ENCODE results near the gene FOXO1.

DNA sequence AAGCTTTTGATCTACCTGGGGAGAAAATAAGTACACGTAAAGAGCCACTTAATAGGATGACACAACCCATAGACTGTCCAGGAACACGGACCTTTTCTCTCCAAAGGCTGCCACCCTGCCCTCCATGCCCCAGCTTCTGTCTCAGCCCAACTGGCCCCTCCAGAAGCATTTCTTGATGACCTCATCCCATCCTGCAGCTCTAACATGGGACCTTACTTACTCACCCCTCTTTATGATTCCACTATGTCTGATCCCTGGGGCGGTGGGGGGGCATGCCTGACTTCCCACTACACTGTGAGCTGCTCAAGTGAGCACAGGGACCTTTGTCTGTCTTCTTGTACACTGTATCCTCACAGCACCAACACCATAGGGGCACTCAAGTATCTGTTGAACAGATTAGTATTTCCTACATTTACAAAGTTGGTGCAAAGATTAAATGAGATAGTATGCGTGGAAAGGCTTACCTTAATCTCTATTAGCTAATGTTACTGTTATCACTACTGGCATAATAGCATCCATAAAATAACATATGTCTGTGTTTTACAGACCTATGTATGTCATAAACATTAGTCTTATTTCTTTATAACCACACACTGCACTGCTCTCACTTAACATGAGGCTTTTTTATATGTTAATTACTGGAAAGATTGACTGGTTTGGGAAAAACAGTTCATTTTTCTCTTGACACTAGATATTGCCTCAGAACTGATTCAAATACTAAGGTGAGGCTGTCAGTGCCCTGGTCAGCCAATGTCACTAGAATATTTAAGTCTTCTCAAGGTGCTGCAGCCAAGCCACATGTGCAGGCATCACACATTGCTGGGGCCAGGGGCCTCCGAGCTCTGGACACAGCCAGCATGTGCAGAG is 100.9 kb downstream of the FOXO1 start:
- TF ChIP-seq, protein P1, sequence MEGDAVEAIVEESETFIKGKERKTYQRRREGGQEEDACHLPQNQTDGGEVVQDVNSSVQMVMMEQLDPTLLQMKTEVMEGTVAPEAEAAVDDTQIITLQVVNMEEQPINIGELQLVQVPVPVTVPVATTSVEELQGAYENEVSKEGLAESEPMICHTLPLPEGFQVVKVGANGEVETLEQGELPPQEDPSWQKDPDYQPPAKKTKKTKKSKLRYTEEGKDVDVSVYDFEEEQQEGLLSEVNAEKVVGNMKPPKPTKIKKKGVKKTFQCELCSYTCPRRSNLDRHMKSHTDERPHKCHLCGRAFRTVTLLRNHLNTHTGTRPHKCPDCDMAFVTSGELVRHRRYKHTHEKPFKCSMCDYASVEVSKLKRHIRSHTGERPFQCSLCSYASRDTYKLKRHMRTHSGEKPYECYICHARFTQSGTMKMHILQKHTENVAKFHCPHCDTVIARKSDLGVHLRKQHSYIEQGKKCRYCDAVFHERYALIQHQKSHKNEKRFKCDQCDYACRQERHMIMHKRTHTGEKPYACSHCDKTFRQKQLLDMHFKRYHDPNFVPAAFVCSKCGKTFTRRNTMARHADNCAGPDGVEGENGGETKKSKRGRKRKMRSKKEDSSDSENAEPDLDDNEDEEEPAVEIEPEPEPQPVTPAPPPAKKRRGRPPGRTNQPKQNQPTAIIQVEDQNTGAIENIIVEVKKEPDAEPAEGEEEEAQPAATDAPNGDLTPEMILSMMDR (IDR thresholded peaks at IDR 0.05) = no peak
- TF ChIP-seq POLR2A (IDR thresholded peaks at IDR 0.05) = no peak

Measured in esophagus squamous epithelium (tissue), 4 donors.